CD4-positive, alpha-beta T cell (primary cell): ENCODE measurements around the gene PEDS1. TPM values are rescaled to one million over a fixed set of nuclear protein-coding genes. Genes with fewer than 3 reads are reported as not detected.

ENCODE experiments used
- ATAC-seq: fragments of 200-7000 bp; cut with Tn5 transposase; one replicate; pipeline ENCODE4 v1.10.0; 2022; ENCODE audit warnings: mild to moderate bottlenecking; ENCODE audit not compliant: poor library complexity
- CTCF ChIA-PET: fragments of 350-600 bp; sonication (Branson Sonifier 250); formaldehyde crosslinking; loops from one replicate; lab custom pipeline; 2021; ENCODE audit warnings: antibody characterized with exemption, inconsistent platforms; lab: Charles Lee
- POLR2A ChIA-PET: fragments of 350-600 bp; sonication (Branson Sonifier 250); formaldehyde crosslinking; loops from one replicate; lab custom pipeline; 2021; ENCODE audit warnings: antibody characterized with exemption, inconsistent platforms; lab: Charles Lee
- DNase-seq, 14 experiments: peaks; one replicate each; pipeline ENCODE4 v3.0.0-alpha.2; 2013 to 2020; ENCODE audit warnings: mixed read lengths in 2 of 14
- H3K27ac ChIP-seq, 2 donors: one replicate each; pipeline versions ENCODE4 v1.5.1 to v1.7.0; 2013; ENCODE audit warnings: low read length in 2 of 2, low read depth in 1 of 2, mild to moderate bottlenecking in 1 of 2
- H3K27me3 ChIP-seq, 2 experiments: 1 replicate in 1 of 2; 2 replicates in 1 of 2; pipeline versions ENCODE4 v1.6.1 to v1.7.0; 2013; ENCODE audit warnings: low read length in 2 of 2, control low read depth in 1 of 2, mild to moderate bottlenecking in 1 of 2, moderate library complexity in 1 of 2; ENCODE audit not compliant: insufficient read depth in 2 of 2, control insufficient read depth in 1 of 2
- H3K36me3 ChIP-seq: one replicate; pipeline ENCODE4 v1.6.1; 2013; ENCODE audit warnings: low read length, control low read depth; ENCODE audit not compliant: insufficient read depth
- H3K4me1 ChIP-seq: one replicate; pipeline ENCODE4 v1.6.1; 2013; ENCODE audit warnings: low read length, control low read depth; ENCODE audit not compliant: insufficient read depth
- H3K4me3 ChIP-seq: one replicate; pipeline ENCODE4 v1.5.1; 2013; ENCODE audit warnings: mild to moderate bottlenecking, low read length, moderate library complexity
- H3K9me3 ChIP-seq, 2 experiments: 1 replicate in 1 of 2; 2 replicates in 1 of 2; pipeline versions ENCODE4 v1.6.1 to v1.7.0; 2013; ENCODE audit warnings: low read length in 2 of 2, mild to moderate bottlenecking in 2 of 2, control low read depth in 1 of 2, moderate library complexity in 1 of 2; ENCODE audit not compliant: control insufficient read depth in 1 of 2, insufficient read depth in 1 of 2
- H3K27ac Mint-ChIP-seq: one replicate; pipeline ENCODE4 v1.8.0; 2020; ENCODE audit warnings: mixed read lengths
- H3K27me3 Mint-ChIP-seq: one replicate; pipeline ENCODE4 v1.8.0; 2021; ENCODE audit warnings: mixed read lengths
- H3K36me3 Mint-ChIP-seq: one replicate; pipeline ENCODE4 v1.8.0; 2021; ENCODE audit warnings: low read depth, mixed read lengths
- H3K4me1 Mint-ChIP-seq: one replicate; pipeline ENCODE4 v1.8.0; 2021; ENCODE audit warnings: low read depth, mixed read lengths
- H3K4me3 Mint-ChIP-seq: one replicate; pipeline ENCODE4 v1.8.0; 2020; ENCODE audit warnings: mild to moderate bottlenecking, mixed read lengths
- H3K9me3 Mint-ChIP-seq: one replicate; pipeline ENCODE4 v1.8.0; 2020; ENCODE audit warnings: mixed read lengths
- intact Hi-C, 2 experiments: fragments of 100-400 bp; cut with DNase I in 1 of 2; cut with micrococcal nuclease in 1 of 2; formaldehyde crosslinking; loops; one replicate each; pipeline versions ENCODE4 v1.15.1 to v1.9.0; 2023 to 2025; cut with DNase I, micrococcal nuclease
- total RNA-seq, 174 experiments: library from RNA in 2 of 174; stranded (reverse) in 2 of 174; gene quantifications; one replicate each; pipeline ENCODE4 v1.2.3 and lab custom pipeline; 2021 to 2026
- TF ChIP-seq, protein P1 (sequence below): fragments of 200-600 bp; IDR thresholded peaks from one replicate; pipeline ENCODE4 v1.8.0; 2022; ENCODE audit warnings: antibody characterized with exemption, mild to moderate bottlenecking

PEDS1 gene
- total RNA-seq, 2 experiments from 2014 or later = 21.3 to 21.9 TPM

DNA sequence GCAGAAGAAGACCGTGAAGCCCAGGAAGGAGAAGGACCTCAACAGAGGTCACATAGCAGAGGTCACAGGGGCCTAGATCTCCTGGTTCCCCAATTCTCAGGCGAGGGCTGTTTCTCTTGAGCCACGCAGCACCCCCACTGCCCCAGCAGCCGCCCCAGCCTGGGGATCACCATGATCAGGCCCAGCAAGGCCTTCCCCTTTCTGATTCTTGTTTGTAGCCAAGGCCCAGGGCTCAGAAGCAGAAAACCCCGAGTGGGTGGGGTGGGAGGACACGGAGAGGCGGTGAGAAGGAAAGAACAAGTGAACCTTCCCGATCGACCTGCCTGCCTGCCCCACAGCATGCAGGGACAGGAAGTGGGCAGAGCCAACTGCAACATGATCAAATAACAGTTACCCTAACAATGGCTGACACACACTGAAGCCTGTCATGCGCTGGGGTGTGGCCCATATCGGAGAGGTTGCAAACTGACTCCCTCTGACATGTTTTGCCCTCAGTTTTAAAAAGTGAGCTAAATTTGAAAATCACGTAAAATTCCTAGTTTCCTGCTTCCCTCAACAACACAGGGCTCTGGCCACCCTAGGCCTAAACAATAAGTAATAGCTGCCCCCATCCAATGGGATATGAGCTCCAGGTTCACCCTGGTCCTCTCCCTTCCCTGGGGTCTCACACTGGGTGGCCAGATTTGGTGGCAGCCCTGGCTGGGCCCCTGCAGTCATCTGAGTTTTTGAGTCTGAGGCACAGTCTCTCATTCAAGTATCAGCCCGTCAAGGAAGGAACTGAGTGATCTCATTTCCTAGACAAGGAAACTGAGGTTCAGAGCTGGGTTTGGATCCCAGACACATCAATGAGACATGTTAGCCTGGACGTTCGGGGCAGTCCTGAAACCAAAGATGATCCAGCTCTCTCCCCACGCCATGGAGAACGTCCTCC, 6.5 kb downstream of the PEDS1 start:
- Histone ChIP-seq H3K4me3 (peak overlapping the region; percentile 45), H3K9me3 (no peaks in the 10 kb centered on the region), H3K27ac (peak overlapping the region; percentile 93), H3K27me3 (no peaks in the 10 kb centered on the region), H3K36me3 (peaks cover 22% of the 10 kb centered on the region), H3K4me1 (peaks cover 78% of the 10 kb centered on the region)
- ChIA-PET POLR2A (interaction anchor here (0.7 to 4.0 kb wide), 5 partner anchors 9 to 44 kb away, joined by 4 to 47 read pairs (median 5); partner anchors contain the start of genes CEBPB and UBE2V1), CTCF (interaction anchor here (1.0 to 3.0 kb wide), 3 partner anchors 23 to 168 kb away, joined by 4 to 12 read pairs (median 5); no protein-coding TSS in a partner anchor)
- peak overlapping the region; percentile 99 for H3K27ac Mint-ChIP-seq
- H3K4me1 Mint-ChIP-seq = peaks cover 70% of the 10 kb centered on the region
- H3K9me3 Mint-ChIP-seq = no peaks in the 10 kb centered on the region
- ATAC-seq (peak; percentile 99), DNase-seq (peak; percentile 63 to 93 (median 75))
- peaks cover 57% of the 10 kb centered on the region for H3K36me3 Mint-ChIP-seq
- intact Hi-C loops = loop anchor here in 1 of 2 experiments (1.0 kb wide), 2 partner anchors 22 to 34 kb away; partner anchors contain the start of gene UBE2V1
- no peaks in the 10 kb centered on the region for H3K27me3 Mint-ChIP-seq
- H3K4me3 Mint-ChIP-seq = peak overlapping the region; percentile 85
- TF ChIP-seq, protein P1, sequence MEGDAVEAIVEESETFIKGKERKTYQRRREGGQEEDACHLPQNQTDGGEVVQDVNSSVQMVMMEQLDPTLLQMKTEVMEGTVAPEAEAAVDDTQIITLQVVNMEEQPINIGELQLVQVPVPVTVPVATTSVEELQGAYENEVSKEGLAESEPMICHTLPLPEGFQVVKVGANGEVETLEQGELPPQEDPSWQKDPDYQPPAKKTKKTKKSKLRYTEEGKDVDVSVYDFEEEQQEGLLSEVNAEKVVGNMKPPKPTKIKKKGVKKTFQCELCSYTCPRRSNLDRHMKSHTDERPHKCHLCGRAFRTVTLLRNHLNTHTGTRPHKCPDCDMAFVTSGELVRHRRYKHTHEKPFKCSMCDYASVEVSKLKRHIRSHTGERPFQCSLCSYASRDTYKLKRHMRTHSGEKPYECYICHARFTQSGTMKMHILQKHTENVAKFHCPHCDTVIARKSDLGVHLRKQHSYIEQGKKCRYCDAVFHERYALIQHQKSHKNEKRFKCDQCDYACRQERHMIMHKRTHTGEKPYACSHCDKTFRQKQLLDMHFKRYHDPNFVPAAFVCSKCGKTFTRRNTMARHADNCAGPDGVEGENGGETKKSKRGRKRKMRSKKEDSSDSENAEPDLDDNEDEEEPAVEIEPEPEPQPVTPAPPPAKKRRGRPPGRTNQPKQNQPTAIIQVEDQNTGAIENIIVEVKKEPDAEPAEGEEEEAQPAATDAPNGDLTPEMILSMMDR = no peak

DNA sequence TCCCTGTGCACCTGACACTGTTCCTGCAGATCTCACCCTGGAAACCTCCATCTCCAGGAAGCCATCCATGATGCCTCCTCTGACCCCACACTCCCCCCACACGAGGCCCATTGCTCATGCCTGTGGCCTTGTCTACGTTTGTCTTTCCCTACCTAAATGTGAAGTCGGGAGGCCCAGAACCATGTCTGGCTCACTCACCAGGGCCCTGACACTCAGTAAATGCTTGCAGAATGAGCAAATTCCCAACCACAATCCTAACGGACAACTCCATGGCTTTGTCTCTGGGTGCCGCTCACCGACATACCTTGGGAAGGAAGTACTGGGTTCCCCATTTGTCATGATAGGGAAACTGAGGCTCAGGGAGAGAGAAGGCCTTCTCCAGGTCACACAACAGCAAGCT, 7.3 kb downstream of the PEDS1 start:
- ATAC-seq (no peak), DNase-seq (no peak)
- H3K27me3 Mint-ChIP-seq = no peaks in the 10 kb centered on the region
- CTCF ChIA-PET = interaction anchor here (1.6 kb wide), 1 partner anchor 24 kb away, joined by 5 read pairs; no protein-coding TSS in a partner anchor
- peak overlapping the region; percentile 45 for H3K4me3 ChIP-seq
- peak overlapping the region; percentile 15 for H3K4me3 Mint-ChIP-seq
- H3K27me3 ChIP-seq = no peaks in the 10 kb centered on the region
- POLR2A ChIA-PET = interaction anchor here (1.2 to 4.0 kb wide), 3 partner anchors 7 to 32 kb away, joined by 5 to 47 read pairs (median 7); partner anchors contain the start of genes PEDS1 and UBE2V1
- H3K27ac Mint-ChIP-seq = peak overlapping the region; percentile 99
- peaks cover 63% of the 10 kb centered on the region for H3K4me1 Mint-ChIP-seq
- peaks cover 70% of the 10 kb centered on the region for H3K4me1 ChIP-seq
- H3K9me3 Mint-ChIP-seq = no peaks in the 10 kb centered on the region
- H3K36me3 ChIP-seq = peaks cover 29% of the 10 kb centered on the region
- TF ChIP-seq, protein P1 = no peak
- peak overlapping the region; percentile 93 for H3K27ac ChIP-seq
- peaks cover 65% of the 10 kb centered on the region for H3K36me3 Mint-ChIP-seq
- H3K9me3 ChIP-seq = no peaks in the 10 kb centered on the region
- intact Hi-C loops = no loop called here

DNA sequence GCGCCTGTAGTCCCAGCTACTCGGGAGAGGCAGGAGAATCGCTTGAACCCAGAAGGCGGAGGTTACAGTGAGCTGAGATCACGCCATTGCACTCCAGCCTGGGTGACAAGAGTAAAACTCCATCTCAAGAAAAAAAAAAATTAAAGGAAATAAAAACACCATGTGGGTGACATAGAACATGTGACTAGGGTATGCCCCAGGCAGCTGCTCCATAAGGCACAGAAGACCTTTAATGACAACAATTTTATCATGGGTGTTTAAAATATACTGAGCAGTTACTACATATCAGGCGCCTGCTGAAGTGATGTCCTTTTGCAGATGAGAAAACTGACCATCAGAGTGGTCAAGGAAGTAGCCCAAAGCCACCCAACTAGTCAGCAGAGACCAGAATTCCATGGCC, 8.0 kb downstream of the PEDS1 start:
- Histone ChIP-seq H3K27ac (peak overlapping the region in 1 of 2 donors; percentile 93), H3K36me3 (peaks cover 35% of the 10 kb centered on the region), H3K4me1 (peaks cover 64% of the 10 kb centered on the region), H3K27me3 (no peaks in the 10 kb centered on the region), H3K4me3 (no peak overlapping the region), H3K9me3 (no peaks in the 10 kb centered on the region)
- Mint-ChIP-seq H3K9me3 (no peaks in the 10 kb centered on the region), H3K36me3 (peaks cover 65% of the 10 kb centered on the region), H3K27me3 (no peaks in the 10 kb centered on the region), H3K4me3 (no peak overlapping the region), H3K27ac (peak overlapping the region; percentile 99), H3K4me1 (peaks cover 58% of the 10 kb centered on the region)
- no peak for ATAC-seq
- TF ChIP-seq, protein P1 = no peak
- intact Hi-C loops = no loop called here
- CTCF ChIA-PET = interaction anchor here (1.0 to 1.1 kb wide), 2 partner anchors 24 to 25 kb away, joined by 3 read pairs; no protein-coding TSS in a partner anchor
- POLR2A ChIA-PET = interaction anchor here (1.2 kb wide), 1 partner anchor 8 kb away, joined by 7 read pairs; the partner anchor contains the start of gene PEDS1
- DNase-seq = no peak
